HG03378 (cell line): Measurements from ENCODE around the gene SIMC1.

Source experiments
- ATAC-seq: cut with Tn5 transposase; IDR thresholded peaks from one replicate; pipeline ENCODE4 v1.9.1; 2021; ENCODE audit warnings: mild to moderate bottlenecking, moderate library complexity; ENCODE audit not compliant: unreplicated experiment

The SIMC1 gene

DNA sequence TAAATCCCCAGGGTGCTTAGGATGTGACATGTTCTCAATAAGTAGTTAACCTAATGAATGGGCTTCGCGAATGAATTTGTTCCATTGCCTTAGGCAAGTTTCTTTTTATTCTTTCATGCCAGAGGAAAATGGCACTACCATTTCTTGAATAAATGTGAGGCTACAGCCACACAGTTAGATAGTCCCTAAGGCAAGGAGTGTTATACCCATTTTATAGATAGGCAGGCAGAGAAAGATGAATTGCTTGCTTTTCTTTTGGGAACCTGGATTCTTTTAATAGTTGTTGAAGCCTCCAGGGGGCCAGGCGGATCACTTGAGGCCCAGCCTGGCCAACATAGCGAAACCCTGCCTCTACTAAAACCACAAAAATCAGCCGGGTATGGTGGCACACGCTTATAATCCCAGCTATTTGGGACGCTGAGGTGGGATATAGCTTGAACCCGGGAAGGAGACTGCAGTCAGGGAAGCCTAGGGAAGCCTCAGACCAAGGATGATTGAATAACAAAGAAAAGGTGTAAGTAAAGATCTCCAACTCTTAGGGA, 149.2 kb downstream of the SIMC1 start:
- no peak for ATAC-seq

DNA sequence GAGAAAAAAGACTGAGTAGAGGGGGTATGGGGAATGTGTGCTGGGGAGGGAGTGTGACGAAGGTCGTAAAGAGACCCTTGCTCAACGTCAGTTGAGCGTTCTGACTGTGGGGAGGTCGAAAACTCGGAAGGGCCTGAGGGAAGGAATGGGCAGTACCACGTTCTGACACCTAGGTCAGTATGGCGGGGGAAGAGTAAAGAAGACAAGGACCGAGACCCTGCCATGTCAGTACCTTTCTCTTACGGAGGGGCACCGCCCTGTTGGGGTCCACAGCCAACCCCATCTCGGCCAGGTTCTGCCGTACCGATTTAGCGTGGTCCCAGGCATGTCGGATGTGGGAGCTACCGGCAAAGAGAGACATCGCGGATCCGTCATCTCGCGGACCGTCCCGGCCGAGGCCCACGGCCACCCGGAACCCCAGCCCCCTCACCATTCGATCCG, 149.8 kb downstream of the SIMC1 start:
- no peak for ATAC-seq

DNA sequence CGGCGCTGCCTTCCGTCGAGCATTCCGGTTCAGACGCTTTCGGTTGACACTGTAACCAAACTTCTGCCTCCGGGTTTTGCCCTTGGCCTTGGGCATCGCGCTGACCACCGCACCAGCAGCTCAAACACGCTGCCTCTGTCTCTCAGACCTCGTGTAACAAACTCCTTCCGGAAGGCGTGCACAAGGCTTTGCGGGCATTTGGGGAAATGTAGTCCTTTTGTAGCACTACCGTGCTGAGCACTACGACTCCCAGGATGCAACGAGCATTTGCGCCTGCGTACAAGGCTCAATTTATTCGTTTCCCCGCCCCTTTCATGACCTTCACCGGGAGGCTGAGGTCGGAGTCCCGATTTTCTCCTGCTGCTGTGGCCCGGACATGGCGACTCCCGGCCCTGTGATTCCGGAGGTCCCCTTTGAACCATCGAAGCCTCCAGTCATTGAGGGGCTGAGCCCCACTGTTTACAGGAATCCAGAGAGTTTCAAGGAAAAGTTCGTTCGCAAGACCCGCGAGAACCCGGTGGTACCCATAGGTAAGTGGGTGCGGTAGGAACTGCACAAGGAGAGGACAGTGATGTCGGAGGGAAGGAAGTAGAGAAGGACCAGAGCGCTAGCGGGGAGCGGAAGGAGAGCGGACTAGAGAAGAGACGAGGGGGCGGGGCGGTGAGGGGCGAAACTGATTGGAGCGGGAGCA, 150.4 kb downstream of the SIMC1 start, which contains the start of the genes HIGD2A and NOP16:
Gene HIGD2A (plus strand): TSS at position 308 of the 691 bp plus-strand sequence. CDS start 69 bp downstream, at position 377.
Gene NOP16 (minus strand): TSS at position 155 of the 691 bp plus-strand sequence. CDS start 59 bp downstream, at position 96.
- peak; percentile 74 for ATAC-seq

DNA sequence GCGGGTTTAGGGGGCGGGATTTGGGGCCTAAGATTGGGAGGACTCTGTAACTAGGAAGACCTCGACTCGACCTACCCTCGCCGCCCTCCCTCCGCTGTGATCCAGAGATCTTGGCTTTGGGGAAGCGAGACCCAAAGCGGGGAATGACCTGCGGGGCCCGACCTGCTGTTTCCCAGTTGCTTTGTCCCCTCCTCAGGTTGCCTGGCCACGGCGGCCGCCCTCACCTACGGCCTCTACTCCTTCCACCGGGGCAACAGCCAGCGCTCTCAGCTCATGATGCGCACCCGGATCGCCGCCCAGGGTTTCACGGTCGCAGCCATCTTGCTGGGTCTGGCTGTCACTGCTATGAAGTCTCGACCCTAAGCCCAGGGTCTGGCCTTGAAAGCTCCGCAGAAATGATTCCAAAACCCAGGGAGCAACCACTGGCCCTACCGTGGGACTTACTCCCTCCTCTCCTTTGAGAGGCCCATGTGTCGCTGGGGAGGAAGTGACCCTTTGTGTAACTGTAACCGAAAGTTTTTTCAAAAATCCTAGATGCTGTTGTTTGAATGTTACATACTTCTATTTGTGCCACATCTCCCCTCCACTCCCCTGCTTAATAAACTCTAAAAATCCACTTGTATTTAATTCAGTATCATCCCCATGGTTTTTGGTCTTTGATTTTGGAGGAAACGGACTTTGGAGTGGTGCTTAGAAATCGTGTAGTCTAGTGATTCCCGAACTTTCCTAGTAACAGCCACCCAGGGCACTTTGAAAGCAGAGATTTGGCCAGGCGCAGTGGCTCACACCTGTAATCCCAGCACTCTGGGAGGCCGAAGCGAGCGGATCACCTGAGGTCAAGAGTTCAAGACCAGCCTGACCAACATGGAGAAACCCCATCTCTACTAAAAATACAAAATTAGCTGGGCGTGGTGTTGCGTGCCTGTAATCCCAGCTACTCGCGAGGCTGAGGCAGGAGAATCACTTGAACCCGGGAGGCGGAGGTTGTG, 151.2 kb downstream of the SIMC1 start:
- peak; percentile 21 for ATAC-seq

DNA sequence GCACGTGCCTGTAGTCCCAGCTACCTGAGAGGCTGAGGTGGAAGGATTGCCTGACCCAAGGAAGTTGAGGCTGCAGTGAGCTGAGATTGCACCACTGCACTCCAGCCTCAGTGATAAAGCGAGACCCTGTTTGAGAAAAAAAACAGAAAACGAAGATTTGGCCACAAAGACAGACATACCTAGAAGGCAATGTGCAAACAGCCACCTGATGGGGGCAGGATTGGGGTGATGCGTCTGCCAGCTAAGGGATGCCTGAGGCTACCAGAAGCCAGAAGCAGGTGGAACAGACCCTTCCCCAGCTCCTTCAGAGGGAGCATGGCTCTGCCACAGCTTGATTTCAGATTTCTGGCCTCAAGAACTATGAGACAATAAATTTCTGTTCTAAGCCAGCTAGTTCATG, 153.3 kb downstream of the SIMC1 start:
- no peak for ATAC-seq

DNA sequence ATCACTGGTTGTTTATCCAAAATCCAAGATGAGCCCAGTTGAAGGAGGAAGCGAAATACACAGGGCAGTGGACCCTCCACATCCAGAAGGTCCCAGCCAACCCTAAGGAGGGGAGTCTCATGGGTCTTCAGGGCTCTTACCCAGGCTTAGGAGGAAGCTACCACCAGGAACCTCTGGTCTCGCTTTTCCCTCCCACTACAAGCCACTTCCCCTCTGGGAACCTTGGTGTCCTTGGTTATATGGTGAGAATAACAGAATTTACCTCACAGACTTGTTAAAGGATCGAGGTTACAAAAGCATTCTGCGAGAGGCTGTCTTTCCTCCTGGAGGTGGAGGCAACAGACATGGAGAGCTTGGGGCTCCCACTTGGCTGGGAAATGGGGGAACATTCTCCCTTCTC, 153.8 kb downstream of the SIMC1 start:
- ATAC-seq = no peak

DNA sequence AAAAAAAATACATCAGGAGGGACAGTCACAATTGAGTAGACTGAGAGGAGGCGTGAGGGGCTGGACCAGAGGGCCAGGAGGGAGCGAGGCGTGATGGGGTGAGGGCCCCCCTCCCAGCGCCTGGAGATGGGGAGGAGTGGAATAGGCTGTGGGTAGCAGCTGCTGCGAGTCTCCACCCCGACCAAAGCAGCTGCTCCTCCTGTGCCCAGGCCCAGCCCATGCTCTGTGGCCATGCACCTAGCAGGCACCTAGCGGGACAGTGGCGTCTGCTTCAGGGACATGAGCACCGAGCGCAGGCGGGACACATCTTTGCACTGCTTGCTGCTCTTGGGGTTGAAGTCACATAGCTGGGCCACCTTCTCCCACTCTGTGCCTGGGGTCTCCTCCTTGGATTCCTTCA, 154.3 kb downstream of the SIMC1 start:
- no peak for ATAC-seq

DNA sequence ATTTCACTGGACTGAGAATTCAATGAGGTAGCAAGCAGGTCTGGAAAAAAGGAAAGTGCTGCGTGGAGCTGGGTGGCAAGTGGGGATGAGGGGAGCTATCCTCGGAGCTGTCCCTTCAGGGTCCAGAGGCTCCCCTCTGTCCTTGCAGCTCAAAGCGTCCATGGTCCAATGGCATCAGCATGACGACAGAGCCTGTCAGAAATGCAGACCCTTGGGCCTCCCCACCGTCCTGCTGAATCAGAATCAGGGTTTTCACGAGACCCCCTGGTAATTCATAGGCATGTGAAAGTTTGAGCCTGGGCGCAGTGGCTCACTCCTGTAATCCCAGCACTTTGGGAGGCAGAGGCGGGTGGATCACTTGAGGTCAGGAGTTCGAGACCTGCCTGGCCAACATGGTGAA, 155.9 kb downstream of the SIMC1 start:
- ATAC-seq = no peak

DNA sequence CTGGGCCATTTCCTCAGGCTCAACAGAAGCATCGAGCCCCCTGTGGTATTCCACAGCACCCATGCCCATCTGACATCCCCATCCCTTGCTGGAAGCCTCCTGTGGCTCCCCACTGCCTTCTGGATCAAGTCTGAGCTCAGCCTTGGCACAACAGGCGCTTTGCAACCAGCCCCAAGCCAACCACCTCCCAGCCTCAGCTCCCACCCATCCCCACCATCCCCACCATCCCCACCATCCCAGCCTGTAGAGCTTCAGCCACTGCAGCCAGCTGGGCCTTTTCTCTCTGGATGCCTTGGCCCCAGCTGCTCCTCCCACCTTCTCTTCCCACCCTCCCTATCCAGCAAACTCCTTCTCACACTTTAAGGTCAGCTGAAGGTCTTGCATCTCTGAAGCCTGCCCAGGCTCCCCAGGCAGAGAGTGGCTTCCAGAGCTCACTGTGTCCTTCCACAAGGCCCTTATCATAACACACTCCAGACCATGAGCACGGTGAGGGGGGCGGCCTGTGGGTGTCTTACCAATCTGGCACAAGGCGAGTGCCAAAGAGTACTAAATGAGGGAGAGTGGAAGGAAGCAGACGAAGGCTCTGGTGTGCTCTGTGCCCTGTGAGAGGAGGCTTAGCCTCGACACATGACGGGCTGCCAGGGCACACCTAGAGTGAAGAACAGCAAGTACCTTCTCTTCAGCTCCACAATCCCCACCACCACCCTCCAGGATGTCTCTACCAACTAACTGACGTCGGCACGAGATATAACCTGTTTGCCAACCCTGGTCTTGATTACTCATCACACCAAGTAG, 156.9 kb downstream of the SIMC1 start:
- ATAC-seq = no peak
